WTC11 (cell line): ENCODE data around the gene PREX1.

ENCODE experiments used
- CTCF ChIP-seq: fragments of 200-600 bp; IDR thresholded peaks from 2 replicates; pipeline ENCODE4 v1.8.0; 2022; ENCODE audit warnings: antibody characterized with exemption
- ELF4 ChIP-seq: sonication (generic); formaldehyde crosslinking; IDR thresholded peaks from 2 replicates; pipeline ENCODE4 v1.8.1; 2022; ENCODE audit warnings: low read depth, mild to moderate bottlenecking, moderate library complexity, missing genetic modification reagents
- MAX ChIP-seq: sonication (generic); formaldehyde crosslinking; IDR thresholded peaks from 2 replicates; pipeline ENCODE4 v1.8.0; 2022; ENCODE audit warnings: mild to moderate bottlenecking, missing genetic modification reagents
- TP53 ChIP-seq: sonication (generic); formaldehyde crosslinking; IDR thresholded peaks from 2 replicates; pipeline ENCODE4 v1.8.1; 2023; ENCODE audit warnings: mild to moderate bottlenecking, missing genetic modification reagents

DNA sequence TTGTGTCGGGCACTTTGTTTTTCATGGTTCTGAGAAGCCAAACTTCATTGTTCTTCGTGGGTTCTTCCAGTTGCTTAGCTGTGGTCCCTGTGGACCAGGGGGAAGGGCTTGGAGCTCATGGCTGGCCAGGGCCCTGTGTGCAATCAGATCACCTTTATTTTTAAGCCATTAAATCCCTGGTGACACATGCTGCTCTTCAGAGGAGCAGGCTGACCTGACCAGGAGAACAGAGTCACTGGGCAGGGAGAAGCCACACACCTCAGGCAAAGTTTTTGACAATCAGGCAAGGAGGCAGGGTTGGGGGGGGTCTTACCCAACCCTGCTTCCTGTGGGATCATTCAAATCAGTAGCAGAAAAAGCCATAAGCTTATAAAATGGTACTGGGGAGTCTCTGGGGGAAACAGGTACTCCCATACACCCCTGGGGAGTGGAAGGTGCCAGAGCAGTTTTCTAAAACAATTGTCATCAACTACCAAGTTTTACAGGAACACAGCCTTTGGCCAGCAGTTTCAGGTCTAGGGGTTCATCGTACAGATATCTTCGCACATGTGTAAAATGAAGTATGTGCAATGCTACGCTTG, 37.0 kb upstream of the PREX1 start:
- no peak for TF ChIP-seq ELF4 (CRISPR knock-in tag)
- no peak for TF ChIP-seq CTCF
- TF ChIP-seq MAX = no peak
- no peak for TF ChIP-seq TP53
